ENCODE measurements around the gene SBK1.

The SBK1 gene

GRCh38 chr16:28264656-28265055 is 27.7 kb upstream of the SBK1 start:
- H3K4me3 ChIP-seq (ENCODE audit: low read depth, low read length) = no peak overlapping the region
- H3K27me3 ChIP-seq (ENCODE audit: control insufficient read depth, insufficient read depth, low read length) = no peaks in the 10 kb centered on the region
- no peaks in the 10 kb centered on the region for H3K9me3 ChIP-seq (ENCODE audit: control insufficient read depth, insufficient read depth, low read length)
- peaks cover 8% of the 10 kb centered on the region for H3K4me1 ChIP-seq (ENCODE audit: control insufficient read depth, insufficient read depth, low read length)
- no peak overlapping the region for H3K9ac ChIP-seq (ENCODE audit: low read depth, low read length)
- H3K36me3 ChIP-seq (ENCODE audit: control insufficient read depth, insufficient read depth, low read length) = no peaks in the 10 kb centered on the region

- H3K27me3 ChIP-seq (ENCODE audit: control insufficient read depth, insufficient read depth, low read length) = no peaks in the 10 kb centered on the region
- H3K36me3 ChIP-seq (ENCODE audit: control insufficient read depth, insufficient read depth, low read length) = no peaks in the 10 kb centered on the region
- H3K9ac ChIP-seq (ENCODE audit: low read depth, low read length) = no peak overlapping the region
- no peak overlapping the region for H3K4me3 ChIP-seq (ENCODE audit: low read depth, low read length)
- no peaks in the 10 kb centered on the region for H3K9me3 ChIP-seq (ENCODE audit: control insufficient read depth, insufficient read depth, low read length)
- H3K4me1 ChIP-seq (ENCODE audit: control insufficient read depth, insufficient read depth, low read length) = peaks cover 4% of the 10 kb centered on the region
Measured at GRCh38 chr16:28265822-28266221, 26.5 kb upstream of the SBK1 start.

DNA sequence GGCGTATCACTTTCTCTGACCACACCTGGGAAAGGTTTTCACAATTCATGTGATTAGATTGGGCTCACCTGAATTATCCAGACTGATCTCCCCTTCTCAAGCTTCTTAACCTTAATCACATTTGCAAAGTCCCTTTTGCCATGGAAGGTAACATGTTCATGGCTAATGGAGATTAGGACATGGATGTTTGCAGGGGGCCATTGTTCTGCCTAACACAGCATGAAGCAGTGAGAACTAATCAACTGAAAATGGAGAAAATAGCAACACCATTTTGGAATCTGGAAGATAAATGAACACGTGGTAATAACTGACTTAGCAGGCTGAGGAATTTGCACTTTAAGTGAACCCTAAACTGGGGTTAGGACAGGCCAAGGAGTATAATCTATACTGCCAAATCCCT is 25.0 kb upstream of the SBK1 start:
- H3K9me3 ChIP-seq (ENCODE audit: control insufficient read depth, insufficient read depth, low read length) = no peaks in the 10 kb centered on the region
- H3K4me3 ChIP-seq (ENCODE audit: low read depth, low read length) = no peak overlapping the region
- H3K4me1 ChIP-seq (ENCODE audit: control insufficient read depth, insufficient read depth, low read length) = peaks cover 4% of the 10 kb centered on the region
- no peaks in the 10 kb centered on the region for H3K27me3 ChIP-seq (ENCODE audit: control insufficient read depth, insufficient read depth, low read length)
- H3K9ac ChIP-seq (ENCODE audit: low read depth, low read length) = no peak overlapping the region
- no peaks in the 10 kb centered on the region for H3K36me3 ChIP-seq (ENCODE audit: control insufficient read depth, insufficient read depth, low read length)

GRCh38 chr16:28273511-28273910 is 18.8 kb upstream of the SBK1 start:
- Histone ChIP-seq H3K4me3 (ENCODE audit: low read depth, low read length) (no peak overlapping the region), H3K27me3 (ENCODE audit: control insufficient read depth, insufficient read depth, low read length) (peaks cover 7% of the 10 kb centered on the region), H3K9me3 (ENCODE audit: control insufficient read depth, insufficient read depth, low read length) (no peaks in the 10 kb centered on the region), H3K4me1 (ENCODE audit: control insufficient read depth, insufficient read depth, low read length) (no peaks in the 10 kb centered on the region), H3K36me3 (ENCODE audit: control insufficient read depth, insufficient read depth, low read length) (no peaks in the 10 kb centered on the region), H3K9ac (ENCODE audit: low read depth, low read length) (no peak overlapping the region)

DNA sequence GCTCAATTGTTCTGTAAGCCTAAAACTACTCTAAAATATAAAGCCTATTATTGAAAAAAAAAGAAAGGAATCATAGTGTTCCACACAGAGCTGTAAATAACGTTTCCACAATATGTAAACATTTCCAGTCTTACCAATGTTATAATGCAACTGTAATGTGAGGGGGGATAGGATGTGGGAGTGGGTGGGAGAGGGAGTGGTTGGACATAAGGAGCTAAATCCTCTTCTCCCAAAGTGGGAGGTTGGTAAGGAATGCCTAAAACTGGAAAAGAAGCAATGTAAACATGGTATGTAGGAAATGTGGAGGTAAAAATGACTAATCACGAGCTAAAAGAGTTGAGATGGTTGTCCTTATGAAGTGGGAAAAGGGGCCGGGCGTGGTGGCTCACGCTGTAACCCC is 17.6 kb upstream of the SBK1 start:
- Histone ChIP-seq H3K4me3 (ENCODE audit: low read depth, low read length) (no peak overlapping the region), H3K9ac (ENCODE audit: low read depth, low read length) (no peak overlapping the region), H3K27me3 (ENCODE audit: control insufficient read depth, insufficient read depth, low read length) (peaks cover 7% of the 10 kb centered on the region), H3K36me3 (ENCODE audit: control insufficient read depth, insufficient read depth, low read length) (no peaks in the 10 kb centered on the region), H3K9me3 (ENCODE audit: control insufficient read depth, insufficient read depth, low read length) (no peaks in the 10 kb centered on the region), H3K4me1 (ENCODE audit: control insufficient read depth, insufficient read depth, low read length) (no peaks in the 10 kb centered on the region)

DNA sequence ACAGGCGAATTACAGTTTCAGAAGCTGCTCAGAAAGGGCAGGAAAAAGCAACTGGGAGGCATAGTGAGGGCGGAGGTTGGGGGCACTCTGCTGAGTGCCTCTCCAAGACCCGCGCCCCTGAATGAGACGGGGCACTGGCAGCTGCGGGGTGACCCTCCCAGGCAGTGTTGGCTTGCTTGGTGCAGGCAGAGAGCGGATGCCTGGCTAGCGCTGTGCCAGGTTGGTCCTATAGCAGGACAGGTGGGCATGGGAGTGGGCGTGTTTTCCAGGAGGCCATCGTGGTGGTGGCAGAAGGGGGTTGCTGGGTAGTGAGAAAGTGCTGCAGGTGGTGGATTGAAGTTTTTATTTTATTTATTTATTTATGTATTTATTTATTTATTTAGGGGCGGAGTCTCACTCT is 16.0 kb upstream of the SBK1 start:
- peaks cover 7% of the 10 kb centered on the region for H3K27me3 ChIP-seq (ENCODE audit: control insufficient read depth, insufficient read depth, low read length)

GRCh38 chr16:28277537-28278388 is 14.6 kb upstream of the SBK1 start:
- Histone ChIP-seq H3K9ac (ENCODE audit: low read depth, low read length) (peak overlapping the region; percentile 66), H3K4me1 (ENCODE audit: control insufficient read depth, insufficient read depth, low read length) (no peaks in the 10 kb centered on the region), H3K9me3 (ENCODE audit: control insufficient read depth, insufficient read depth, low read length) (no peaks in the 10 kb centered on the region), H3K27me3 (ENCODE audit: control insufficient read depth, insufficient read depth, low read length) (peaks cover 7% of the 10 kb centered on the region), H3K4me3 (ENCODE audit: low read depth, low read length) (peak overlapping the region; percentile 63), H3K36me3 (ENCODE audit: control insufficient read depth, insufficient read depth, low read length) (no peaks in the 10 kb centered on the region)

More for the DNA sequence above, 16.0 kb upstream of the SBK1 start:
- no peaks in the 10 kb centered on the region for H3K9me3 ChIP-seq (ENCODE audit: control insufficient read depth, insufficient read depth, low read length)
- no peaks in the 10 kb centered on the region for H3K36me3 ChIP-seq (ENCODE audit: control insufficient read depth, insufficient read depth, low read length)
- no peaks in the 10 kb centered on the region for H3K4me1 ChIP-seq (ENCODE audit: control insufficient read depth, insufficient read depth, low read length)
- no peak overlapping the region for H3K4me3 ChIP-seq (ENCODE audit: low read depth, low read length)
- H3K9ac ChIP-seq (ENCODE audit: low read depth, low read length) = no peak overlapping the region

GRCh38 chr16:28279006-28279405 is 13.3 kb upstream of the SBK1 start:
- H3K27me3 ChIP-seq (ENCODE audit: control insufficient read depth, insufficient read depth, low read length) = peaks cover 7% of the 10 kb centered on the region

DNA sequence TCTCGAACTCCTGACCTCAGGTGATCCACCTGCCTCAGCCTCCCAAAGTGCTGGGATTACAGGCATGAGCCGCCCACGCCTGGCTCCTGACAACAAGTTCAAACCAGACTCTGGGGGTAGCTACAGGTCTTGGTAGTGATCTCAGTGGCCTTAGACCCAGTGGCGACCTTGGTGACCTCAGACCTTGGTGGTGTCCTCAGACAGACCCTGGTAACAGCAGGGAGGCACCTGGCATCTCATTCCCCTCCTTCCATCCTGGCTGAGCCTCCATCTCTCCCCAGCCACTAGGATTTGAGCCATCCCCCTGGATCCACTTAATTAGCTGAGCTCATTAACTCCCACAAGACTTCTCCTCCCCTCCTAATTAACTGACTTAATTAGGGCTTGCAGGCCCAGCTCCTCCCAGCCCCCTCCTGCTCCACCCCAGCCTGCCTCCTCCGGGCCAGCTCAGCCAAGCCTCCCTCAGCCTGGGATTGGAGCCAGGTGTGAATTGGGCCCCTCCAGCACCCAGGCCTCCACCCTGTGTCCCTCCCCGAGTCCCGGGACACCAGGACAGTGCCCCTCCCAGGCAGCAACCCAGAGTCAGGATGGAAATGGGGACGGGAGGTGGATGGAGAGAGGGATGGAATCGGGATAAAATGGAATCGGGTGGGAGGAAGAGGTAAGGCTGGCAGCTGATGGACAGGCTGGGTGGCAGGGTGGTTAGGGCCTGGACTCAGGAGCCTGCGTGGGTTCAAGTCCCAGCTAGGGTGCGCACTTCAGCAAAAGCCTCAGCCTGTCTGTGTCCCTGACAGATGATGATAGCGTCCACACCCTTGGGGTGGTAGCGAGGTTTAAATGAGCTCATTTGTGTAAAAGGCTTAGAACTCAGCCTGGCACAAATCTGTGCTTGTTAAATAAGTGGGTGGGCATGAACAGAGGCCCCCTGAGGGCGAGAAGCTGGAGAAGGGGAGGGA is 11.2 kb upstream of the SBK1 start:
- Histone ChIP-seq H3K4me1 (ENCODE audit: control insufficient read depth, insufficient read depth, low read length) (peaks cover 2% of the 10 kb centered on the region), H3K9ac (ENCODE audit: low read depth, low read length) (no peak overlapping the region), H3K36me3 (ENCODE audit: control insufficient read depth, insufficient read depth, low read length) (no peaks in the 10 kb centered on the region), H3K27me3 (ENCODE audit: control insufficient read depth, insufficient read depth, low read length) (peaks cover 7% of the 10 kb centered on the region), H3K4me3 (ENCODE audit: low read depth, low read length) (no peak overlapping the region), H3K9me3 (ENCODE audit: control insufficient read depth, insufficient read depth, low read length) (no peaks in the 10 kb centered on the region)

More at GRCh38 chr16:28279006-28279405, 13.3 kb upstream of the SBK1 start:
- Histone ChIP-seq H3K9me3 (ENCODE audit: control insufficient read depth, insufficient read depth, low read length) (no peaks in the 10 kb centered on the region), H3K4me1 (ENCODE audit: control insufficient read depth, insufficient read depth, low read length) (no peaks in the 10 kb centered on the region), H3K4me3 (ENCODE audit: low read depth, low read length) (no peak overlapping the region), H3K36me3 (ENCODE audit: control insufficient read depth, insufficient read depth, low read length) (no peaks in the 10 kb centered on the region), H3K9ac (ENCODE audit: low read depth, low read length) (no peak overlapping the region)

DNA sequence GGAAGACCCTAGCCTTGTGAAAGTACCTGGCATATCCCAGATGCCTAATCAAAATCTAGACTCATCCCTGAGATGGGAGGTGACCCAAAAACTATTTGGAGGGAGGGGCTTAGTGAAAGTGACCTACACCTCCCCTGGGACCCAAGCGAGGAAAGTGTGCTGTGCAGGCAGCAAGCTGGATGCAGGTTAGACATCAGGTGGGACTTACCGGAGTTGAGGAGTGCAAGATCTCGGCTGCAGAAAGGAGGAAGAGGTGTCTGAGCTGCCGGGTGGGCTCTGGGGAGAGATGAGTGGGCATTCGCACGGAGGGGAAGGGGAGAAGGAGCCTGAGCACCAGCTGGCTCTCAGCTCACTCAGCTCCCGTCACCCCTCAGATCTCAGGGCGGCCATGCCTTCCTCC is 10.3 kb upstream of the SBK1 start:
- Histone ChIP-seq H3K4me3 (ENCODE audit: low read depth, low read length) (no peak overlapping the region), H3K36me3 (ENCODE audit: control insufficient read depth, insufficient read depth, low read length) (no peaks in the 10 kb centered on the region), H3K9ac (ENCODE audit: low read depth, low read length) (no peak overlapping the region), H3K4me1 (ENCODE audit: control insufficient read depth, insufficient read depth, low read length) (peaks cover 2% of the 10 kb centered on the region), H3K9me3 (ENCODE audit: control insufficient read depth, insufficient read depth, low read length) (no peaks in the 10 kb centered on the region), H3K27me3 (ENCODE audit: control insufficient read depth, insufficient read depth, low read length) (peaks cover 5% of the 10 kb centered on the region)

GRCh38 chr16:28283173-28283572 is 9.2 kb upstream of the SBK1 start:
- H3K9me3 ChIP-seq (ENCODE audit: control insufficient read depth, insufficient read depth, low read length) = no peaks in the 10 kb centered on the region
- H3K36me3 ChIP-seq (ENCODE audit: control insufficient read depth, insufficient read depth, low read length) = no peaks in the 10 kb centered on the region
- no peak overlapping the region for H3K4me3 ChIP-seq (ENCODE audit: low read depth, low read length)
- H3K27me3 ChIP-seq (ENCODE audit: control insufficient read depth, insufficient read depth, low read length) = no peaks in the 10 kb centered on the region
- H3K9ac ChIP-seq (ENCODE audit: low read depth, low read length) = no peak overlapping the region
- peaks cover 2% of the 10 kb centered on the region for H3K4me1 ChIP-seq (ENCODE audit: control insufficient read depth, insufficient read depth, low read length)
